Right cardiac atrium (tissue), 5 donors: ENCODE data around the gene MELK. TPM values are rescaled to one million over a fixed set of nuclear protein-coding genes. Genes with fewer than 3 reads are reported as not detected.
"Not testable (repeated sequence)": the region's sequence is repeated elsewhere in the genome, so short reads cannot be mapped to it uniquely, and the experiment has no call there.

Source experiments
- ATAC-seq, 2 donors: fragments of 200-7000 bp; cut with Tn5 transposase; one replicate each; pipeline versions ENCODE4 v1.8.0 to v1.9.1; 2020; ENCODE audit warnings: moderate library complexity in 2 of 2, mild to moderate bottlenecking in 1 of 2
- DNase-seq, 3 donors: peaks; one replicate each; pipeline ENCODE4 v3.0.0-alpha.2; 2020
- H3K27ac ChIP-seq: one replicate; pipeline ENCODE4 v1.5.1; 2013; ENCODE audit warnings: mild to moderate bottlenecking, low read length, control low read depth, moderate library complexity
- H3K27me3 ChIP-seq: one replicate; pipeline ENCODE4 v1.6.1; 2013; ENCODE audit not compliant: control insufficient read depth, insufficient read depth
- H3K4me1 ChIP-seq: one replicate; pipeline ENCODE4 v1.6.1; 2013; ENCODE audit warnings: low read length; ENCODE audit not compliant: control insufficient read depth, insufficient read depth
- H3K4me3 ChIP-seq: one replicate; pipeline ENCODE4 v1.5.1; 2013; ENCODE audit warnings: low read length, control low read depth
- H3K9me3 ChIP-seq: one replicate; pipeline ENCODE4 v1.6.1; 2013; ENCODE audit warnings: low read length; ENCODE audit not compliant: control insufficient read depth
- WGBS: extraction: QIAGEN DNeasy Blood & Tissue Kit; methylation state at CpG from one replicate; pipeline ENCODE4 v1.1.7; 2013; 5-methylcytosine and 5-hydroxymethylcytosine counted together
- intact Hi-C, 4 donors: fragments of 100-400 bp; cut with DNase I; formaldehyde crosslinking; loops; one replicate each; pipeline versions ENCODE4 v1.11.0 to v1.14.0; 2022 to 2023
- polyA plus RNA-seq: library from polyadenylated mRNA; stranded (reverse); fragments of 200-250 nt; gene quantifications from one replicate; pipeline ENCODE4 v1.2.3, GENCODE V29; 2013
- total RNA-seq, 4 donors: library from RNA; stranded (reverse); fragmentation: NEBNext Ultra II Directional; extraction: Animal tissue kit (Norgen Biotek cat#: 25700); gene quantifications; one replicate each; pipeline ENCODE4 v1.2.1, GENCODE V29; 2021
- donor health status: healthy with polysubstance abuse.
- donor health status: DM: no; HTN: yes; CAD: no.
- donor health status: DM: no; HTN: no; CAD: no.
- donor health status: DM: no; HTN: yes; CAD: no; lungs with severe emphysema.
- donor health status: DM: yes; HTN: yes; CAD: no.

The MELK gene
- total and polyA plus RNA-seq, 5 donors: 0.09 to 1.1 (median 0.53) TPM; not detected in 1

DNA sequence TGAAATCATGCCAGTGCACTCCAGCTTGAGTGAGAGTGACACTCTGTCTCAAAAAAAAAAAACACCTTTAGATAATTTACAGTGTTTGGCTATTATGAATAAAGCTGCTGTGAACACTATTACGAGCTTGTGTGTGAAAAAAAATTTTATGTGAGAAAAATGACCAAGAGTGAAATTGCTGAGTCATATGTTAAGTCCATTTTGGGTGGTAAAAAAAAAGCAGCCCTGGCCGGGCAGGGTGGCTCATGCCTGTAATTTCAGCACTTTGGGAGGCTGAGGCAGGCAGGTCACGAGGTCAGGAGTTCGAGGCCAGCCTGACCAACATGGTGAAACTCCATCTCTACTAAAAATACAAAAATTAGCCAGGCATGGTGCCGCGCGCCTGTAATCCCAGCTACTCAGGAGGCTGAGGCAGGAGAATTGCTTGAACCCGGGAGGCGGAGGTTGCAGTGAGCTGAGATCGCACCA lies 22.0 kb upstream of the MELK start:
- H3K4me1 ChIP-seq, H3K27ac ChIP-seq, H3K27me3 ChIP-seq, ATAC-seq, H3K9me3 ChIP-seq, DNase-seq, H3K4me3 ChIP-seq: not testable (repeated sequence)
- intact Hi-C loops: loop anchor here in 1 of 4 donors (10.0 kb wide), 1 partner anchor 146 kb away; the partner anchor contains the start of gene RNF38
- WGBS: 87% methylated on average over 10 of the region's 10 CpGs

GRCh38 chr9:36551129-36551528 lies 21.6 kb upstream of the MELK start:
- Histone ChIP-seq H3K27me3 (no peaks in the 10 kb centered on the region), H3K27ac (no peak overlapping the region), H3K4me3 (no peak overlapping the region), H3K4me1 (no peaks in the 10 kb centered on the region), H3K9me3 (no peaks in the 10 kb centered on the region)
- WGBS: 89% methylated on average over 3 of the region's 3 CpGs
- no peak for DNase-seq
- intact Hi-C loops: loop anchor here in 1 of 4 donors (10.0 kb wide), 1 partner anchor 146 kb away; the partner anchor contains the start of gene RNF38
- no peak for ATAC-seq

- H3K9me3 ChIP-seq: no peaks in the 10 kb centered on the region
- no peak overlapping the region for H3K4me3 ChIP-seq
- ATAC-seq: no peak
- no peaks in the 10 kb centered on the region for H3K4me1 ChIP-seq
- intact Hi-C loops: loop anchor here in 1 of 4 donors (10.0 kb wide), 1 partner anchor 147 kb away; the partner anchor contains the start of gene RNF38
- no peak for DNase-seq
- H3K27ac ChIP-seq: no peak overlapping the region
- H3K27me3 ChIP-seq: no peaks in the 10 kb centered on the region
- WGBS: 86% methylated on average over 6 of the region's 6 CpGs
These were observed 20.8 kb upstream of the MELK start for GRCh38 chr9:36551910-36552309.

DNA sequence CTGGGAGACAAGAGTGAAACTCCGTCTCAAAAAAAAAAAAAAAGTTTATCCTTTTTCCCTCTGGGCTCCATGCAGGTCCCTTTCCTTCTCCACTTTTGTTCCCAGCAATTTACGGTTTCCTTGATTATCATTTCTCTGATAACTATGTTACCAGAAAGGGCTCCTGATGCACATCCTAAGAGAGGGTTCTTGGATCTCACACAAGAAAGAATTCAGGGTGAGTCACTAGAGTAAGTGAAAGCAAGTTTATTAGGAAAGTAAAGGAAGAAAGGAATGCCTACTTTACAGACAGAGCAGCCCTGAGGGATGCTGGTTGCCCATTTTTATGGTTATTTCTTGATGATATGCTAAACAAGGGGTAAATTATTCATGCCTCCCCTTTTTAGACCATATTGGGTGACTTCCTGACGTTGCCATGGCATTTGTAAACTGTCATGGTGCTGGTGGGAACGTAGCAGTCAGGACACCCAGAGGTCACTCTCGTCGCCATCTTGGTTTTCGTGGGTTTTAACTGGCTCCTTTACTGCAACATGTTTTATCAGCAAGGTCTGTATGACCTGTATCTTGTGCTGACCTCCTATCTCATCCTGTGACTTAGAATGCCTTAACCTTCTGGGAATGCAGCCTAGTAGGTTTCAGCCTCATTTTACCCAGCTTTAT lies 13.5 kb upstream of the MELK start:
- ATAC-seq: no peak
- WGBS: 63% methylated on average over 7 of the region's 7 CpGs
- Histone ChIP-seq H3K4me3 (no peak overlapping the region), H3K9me3 (no peaks in the 10 kb centered on the region), H3K4me1 (no peaks in the 10 kb centered on the region), H3K27ac (no peak overlapping the region), H3K27me3 (no peaks in the 10 kb centered on the region)
- intact Hi-C loops: loop anchor here in 2 of 4 donors (5.0 to 10.0 kb wide), 2 partner anchors 152 to 154 kb away; partner anchors contain the start of gene RNF38 (in 1 of the 2)
- DNase-seq: no peak

DNA sequence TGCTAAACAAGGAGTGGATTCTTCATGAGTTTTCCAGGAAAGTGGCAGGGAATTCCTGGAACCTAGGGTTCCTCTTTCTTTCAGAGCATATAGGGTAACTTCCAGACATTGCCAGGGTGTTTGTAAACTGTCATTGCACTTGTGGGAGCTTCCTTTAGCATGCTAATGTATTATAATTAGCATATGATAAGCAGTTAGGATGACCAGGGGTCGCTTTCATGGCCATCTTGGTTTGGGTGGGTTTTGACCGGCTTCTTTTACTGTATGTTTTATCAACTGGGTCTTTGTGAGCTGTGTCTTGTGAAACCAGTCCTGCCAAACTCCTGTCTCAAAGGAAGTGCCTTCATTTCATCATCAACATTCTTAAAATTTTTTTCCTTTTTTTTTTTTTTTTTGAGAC lies 11.9 kb upstream of the MELK start:
- no peak for ATAC-seq
- H3K27me3 ChIP-seq: no peaks in the 10 kb centered on the region
- H3K9me3 ChIP-seq: no peaks in the 10 kb centered on the region
- H3K4me1 ChIP-seq: no peaks in the 10 kb centered on the region
- 44% methylated on average over 2 of the region's 2 CpGs for WGBS
- intact Hi-C loops: loop anchor here in 1 of 4 donors (10.0 kb wide), 1 partner anchor 56 kb away; no protein-coding TSS in a partner anchor
- no peak for DNase-seq
- no peak overlapping the region for H3K27ac ChIP-seq
- no peak overlapping the region for H3K4me3 ChIP-seq

GRCh38 chr9:36562801-36563200 lies 9.9 kb upstream of the MELK start:
- intact Hi-C loops: loop anchor here in 1 of 4 donors (10.0 kb wide), 1 partner anchor 58 kb away; no protein-coding TSS in a partner anchor
- WGBS: 83% methylated on average over 11 of the region's 11 CpGs
- not testable (repeated sequence) for ATAC-seq, H3K4me3 ChIP-seq, DNase-seq, H3K27ac ChIP-seq, H3K27me3 ChIP-seq, H3K9me3 ChIP-seq, H3K4me1 ChIP-seq

DNA sequence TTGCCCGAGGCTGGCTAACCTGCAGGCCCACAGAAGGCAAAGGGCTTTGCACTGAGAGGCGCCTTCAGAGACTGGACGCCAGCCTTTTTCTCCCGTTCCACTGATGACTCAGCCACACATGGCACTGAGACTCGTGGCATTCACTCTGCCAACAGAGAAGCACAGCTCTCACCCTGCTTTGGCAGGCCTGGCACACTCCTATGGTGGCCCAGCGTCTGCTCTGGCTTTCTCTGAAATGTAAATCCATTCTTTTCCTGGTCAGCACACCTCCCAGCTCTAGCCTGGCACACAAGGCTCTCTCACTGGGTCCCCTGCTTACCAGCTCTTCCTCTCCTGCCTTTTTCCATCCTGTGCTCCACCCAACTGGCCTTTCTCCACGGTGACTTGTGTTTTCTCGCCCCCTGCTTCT lies 5.9 kb upstream of the MELK start:
- Histone ChIP-seq H3K4me3 (no peak overlapping the region), H3K27ac (peak overlapping the region; percentile 45), H3K27me3 (no peaks in the 10 kb centered on the region), H3K9me3 (no peaks in the 10 kb centered on the region), H3K4me1 (no peaks in the 10 kb centered on the region)
- intact Hi-C loops: loop anchor here in 1 of 4 donors (10.0 kb wide), 1 partner anchor 62 kb away; no protein-coding TSS in a partner anchor
- DNase-seq: peak in 1 of 3 donors; percentile 32
- peak; percentile 74 to 75 for ATAC-seq
- WGBS: 69% methylated on average over 8 of the region's 8 CpGs

- not testable (repeated sequence) for H3K4me1 ChIP-seq, H3K27me3 ChIP-seq, H3K4me3 ChIP-seq, DNase-seq, ATAC-seq, H3K9me3 ChIP-seq, H3K27ac ChIP-seq
- intact Hi-C loops: loop anchor here in 1 of 4 donors (10.0 kb wide), 1 partner anchor 64 kb away; no protein-coding TSS in a partner anchor
- 78% methylated on average over 4 of the region's 4 CpGs for WGBS
These were observed 4.0 kb upstream of the MELK start for GRCh38 chr9:36568681-36569080.

DNA sequence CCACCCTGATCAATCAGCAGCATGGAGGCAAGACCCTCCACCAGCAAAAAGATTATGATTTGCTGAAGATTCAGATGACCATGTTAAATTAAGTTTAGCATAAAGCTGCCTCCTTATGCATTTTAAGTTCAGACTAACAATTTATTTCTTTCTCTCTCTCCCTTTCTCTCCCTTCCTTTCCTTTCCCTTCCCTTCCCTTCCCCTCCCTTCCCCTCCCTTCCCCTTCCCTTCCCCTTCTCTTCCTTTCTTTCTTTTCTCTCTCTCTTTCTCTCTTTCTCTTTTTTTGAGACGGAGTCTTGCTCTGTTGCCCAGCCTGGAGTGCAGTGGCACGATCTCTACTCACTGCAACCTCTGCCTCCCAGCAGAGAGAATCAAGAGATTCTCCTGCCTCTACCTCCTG lies 1.4 kb upstream of the MELK start:
- WGBS: 89% methylated on average over 2 of the region's 2 CpGs
- no peaks in the 10 kb centered on the region for H3K27me3 ChIP-seq
- intact Hi-C loops: no loop called here

GRCh38 chr9:36574045-36574444 lies 1.4 kb downstream of the MELK start:
- H3K4me1 ChIP-seq, H3K4me3 ChIP-seq, H3K27me3 ChIP-seq, intact Hi-C loops, H3K27ac ChIP-seq, H3K9me3 ChIP-seq, ATAC-seq, DNase-seq: not testable (repeated sequence)
- 92% methylated on average over 8 of the region's 8 CpGs for WGBS

More for the DNA sequence above, 1.4 kb upstream of the MELK start:
- no peaks in the 10 kb centered on the region for H3K4me1 ChIP-seq
- H3K27ac ChIP-seq: no peak overlapping the region
- no peaks in the 10 kb centered on the region for H3K9me3 ChIP-seq
- no peak overlapping the region for H3K4me3 ChIP-seq
- ATAC-seq: no peak
- no peak for DNase-seq

DNA sequence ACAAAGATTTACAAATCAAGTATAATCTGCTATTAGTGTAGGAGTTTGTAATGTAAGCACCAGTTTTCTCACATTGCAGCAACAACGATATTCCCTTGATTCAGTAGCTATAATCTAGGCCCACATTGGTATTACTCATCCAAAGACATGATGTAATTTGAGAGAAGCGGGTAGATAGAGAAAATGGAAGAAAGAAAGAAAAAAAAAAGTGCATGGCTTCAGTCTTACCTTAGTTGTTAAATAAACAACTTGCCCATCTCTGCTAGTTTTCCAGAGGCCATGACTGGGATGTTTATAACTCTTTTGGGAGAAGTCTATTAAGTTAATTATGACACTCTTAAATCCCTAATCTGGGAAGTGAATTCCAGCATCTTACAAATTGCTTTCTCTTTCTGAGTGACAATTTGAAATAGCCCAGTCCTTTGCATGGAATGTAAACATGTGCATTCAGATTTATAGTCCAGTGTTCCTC lies 2.8 kb downstream of the MELK start:
- no peak for ATAC-seq
- intact Hi-C loops: no loop called here

More for the DNA sequence above, 2.8 kb downstream of the MELK start:
- DNase-seq: no peak
- WGBS: 59% methylated on average over 2 of the region's 2 CpGs
- Histone ChIP-seq H3K27me3 (no peaks in the 10 kb centered on the region), H3K9me3 (no peaks in the 10 kb centered on the region), H3K27ac (no peak overlapping the region), H3K4me3 (no peak overlapping the region), H3K4me1 (no peaks in the 10 kb centered on the region)
